ENCODE data around the gene PACS1.
"Not testable (repeated sequence)": the region's sequence is repeated elsewhere in the genome, so short reads cannot be mapped to it uniquely, and the experiment has no call there.

PACS1 gene

DNA sequence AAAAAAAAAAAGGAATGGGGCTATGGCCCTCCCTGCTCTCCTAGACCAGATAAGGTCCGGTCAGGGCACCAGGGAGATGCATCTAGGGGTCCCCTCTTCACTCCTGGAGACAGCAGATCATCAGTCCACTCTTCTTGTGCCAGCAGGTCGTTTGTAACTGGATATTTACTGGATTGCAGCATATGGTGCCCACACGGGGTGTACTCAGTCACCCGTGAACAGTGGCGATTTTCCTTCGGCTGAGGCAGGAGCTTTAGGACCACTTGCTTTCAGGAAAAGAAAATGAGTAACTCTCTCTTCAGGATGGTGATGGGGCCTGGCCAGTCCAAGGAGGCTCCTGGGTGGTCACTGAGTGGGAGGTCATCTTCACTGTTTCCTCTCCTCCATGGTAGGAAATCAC lies 160.1 kb downstream of the PACS1 start:
- DNase-seq, result no peak

DNA sequence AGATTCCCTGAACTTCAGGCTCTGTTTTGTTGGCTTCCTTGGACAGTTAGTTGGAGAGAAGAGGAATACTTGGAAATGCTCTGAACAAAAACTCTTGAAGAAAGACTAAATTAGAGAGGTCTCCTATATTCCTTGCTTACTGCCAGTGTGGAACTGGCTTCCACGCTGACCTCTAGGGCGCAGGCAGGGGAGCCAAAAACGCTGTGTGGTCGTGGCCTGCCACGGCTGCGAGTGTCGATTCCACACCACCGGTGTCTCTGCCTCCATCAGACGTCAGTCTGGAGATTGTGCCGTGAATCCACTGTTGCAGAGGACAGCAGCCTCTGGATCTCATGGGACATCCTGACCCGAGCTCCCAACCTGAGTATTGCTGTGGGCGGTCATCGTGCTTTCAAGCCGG lies 160.9 kb downstream of the PACS1 start:
- no peak for DNase-seq

DNA sequence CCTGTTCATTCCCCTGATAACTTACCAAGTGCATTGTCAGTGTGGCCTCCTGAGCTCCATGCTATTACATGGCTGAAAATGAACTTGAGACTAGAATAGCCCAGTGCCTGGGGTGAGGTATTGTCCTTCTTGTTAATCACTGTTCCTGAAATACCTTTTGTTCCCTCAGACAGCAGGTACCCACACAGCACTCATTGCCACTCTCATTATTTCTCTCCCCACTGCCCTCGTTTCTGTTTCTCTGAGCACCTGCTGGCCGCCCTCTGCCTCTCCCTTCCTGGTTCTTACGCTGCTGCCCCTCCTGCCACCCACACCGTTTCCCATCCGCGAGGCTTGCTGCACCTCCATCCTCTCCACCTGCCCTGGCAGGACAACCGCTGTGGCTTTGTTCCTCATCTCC lies 161.5 kb downstream of the PACS1 start:
- no peak for DNase-seq

DNA sequence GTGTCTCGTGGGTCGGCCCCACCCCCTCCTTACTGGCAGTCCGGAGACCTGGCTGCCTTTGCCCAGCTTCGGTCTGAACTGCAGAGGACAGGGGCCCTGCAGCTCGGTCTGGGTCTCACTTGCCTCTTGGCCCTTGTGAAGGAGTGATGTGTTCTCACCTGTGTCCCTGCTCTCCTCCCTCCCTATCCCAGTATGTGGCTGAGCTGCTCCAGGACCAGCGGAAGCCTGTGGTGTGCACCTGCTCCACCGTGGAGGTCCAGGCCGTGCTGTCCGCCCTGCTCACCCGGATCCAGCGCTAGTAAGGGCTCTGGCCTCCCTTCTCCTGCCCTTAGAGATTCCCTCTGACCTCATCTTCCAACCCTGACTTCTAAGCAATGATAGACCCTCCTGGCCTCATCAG lies 162.7 kb downstream of the PACS1 start:
- no peak for DNase-seq

DNA sequence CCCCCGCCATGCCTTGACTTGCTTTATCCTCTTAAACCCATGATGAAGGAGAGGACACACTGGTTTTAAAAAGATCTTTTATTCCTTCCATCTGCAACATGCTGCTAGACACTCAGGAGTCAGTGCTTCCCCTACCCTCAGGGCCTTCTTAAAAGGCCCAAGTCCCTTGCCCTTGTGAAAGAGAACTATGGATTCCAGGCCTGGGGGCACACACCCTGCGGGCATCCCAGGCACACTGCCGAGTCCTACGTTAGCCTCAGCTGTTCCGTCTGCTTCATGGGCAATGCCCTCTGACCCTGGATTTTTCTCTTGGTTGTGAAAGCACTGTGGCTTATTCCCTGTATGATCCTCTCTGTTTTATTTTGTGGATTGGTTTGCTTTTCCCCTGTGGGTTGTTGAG lies 163.2 kb downstream of the PACS1 start:
- no peak for DNase-seq

DNA sequence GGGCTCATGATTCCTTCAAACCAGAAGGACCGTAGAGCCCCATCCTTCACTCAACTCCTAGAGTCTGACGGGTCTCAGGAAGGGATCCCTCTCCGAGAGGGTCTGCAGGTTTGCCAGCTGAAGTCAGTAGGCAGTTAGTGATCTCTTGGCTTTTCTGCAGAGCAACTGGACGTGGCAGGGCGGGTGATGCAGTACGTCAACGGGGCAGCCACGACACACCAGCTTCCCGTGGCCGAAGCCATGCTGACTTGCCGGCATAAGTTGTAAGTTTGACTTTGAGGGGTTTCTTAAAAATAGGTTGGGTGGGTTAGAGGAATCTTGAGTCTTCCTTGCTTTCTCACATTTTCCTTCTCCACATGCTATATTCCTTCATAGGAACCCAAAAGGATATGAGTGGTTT lies 165.1 kb downstream of the PACS1 start:
- DNase-seq, result no peak

DNA sequence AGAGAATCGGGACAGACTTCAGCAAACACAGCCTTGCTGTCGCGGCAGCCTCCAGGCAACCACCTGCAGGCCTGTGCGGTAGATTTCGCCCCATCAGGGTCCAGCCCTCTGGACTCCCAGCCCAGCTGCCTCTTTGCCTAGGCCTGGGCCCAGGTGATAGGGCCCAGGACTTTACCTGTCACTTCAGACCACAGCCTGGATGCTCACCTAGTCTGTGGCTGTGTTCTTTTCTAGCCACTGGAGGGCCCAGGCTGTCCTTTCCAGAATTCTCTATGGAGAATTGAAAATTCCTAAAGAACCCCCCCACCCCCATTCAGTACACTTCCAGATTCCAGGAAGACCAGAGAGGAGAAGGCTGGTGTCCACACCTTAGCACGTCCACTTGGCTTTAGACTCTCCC lies 167.8 kb downstream of the PACS1 start:
- DNase-seq, result no peak

DNA sequence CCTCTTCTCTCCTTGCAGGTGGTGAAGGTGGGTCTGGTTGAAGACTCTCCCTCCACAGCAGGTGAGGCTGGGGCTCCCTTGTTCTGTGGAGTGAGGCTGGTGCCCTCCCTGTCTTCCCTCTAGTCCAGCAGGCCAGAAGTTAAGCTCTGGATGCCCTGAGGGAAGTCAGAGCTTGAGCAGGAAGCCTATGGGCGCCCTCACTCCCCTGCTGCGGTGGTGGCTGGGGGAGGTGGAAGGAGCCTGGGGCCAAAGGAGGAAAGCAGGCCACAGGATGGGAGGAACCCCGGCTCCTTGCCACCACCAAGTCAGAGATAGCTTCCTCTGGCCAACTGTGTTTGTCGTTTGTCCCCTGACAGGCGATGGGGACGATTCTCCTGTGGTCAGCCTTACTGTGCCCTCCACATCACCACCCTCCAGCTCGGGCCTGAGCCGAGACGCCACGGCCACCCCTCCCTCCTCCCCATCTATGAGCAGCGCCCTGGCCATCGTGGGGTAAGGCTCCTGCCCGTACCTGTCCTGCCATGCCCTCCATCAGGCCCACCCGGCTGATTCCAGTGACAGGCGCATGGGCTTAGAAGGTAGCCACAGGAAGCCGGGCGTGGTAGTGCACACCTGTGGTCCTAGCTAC lies 168.8 kb downstream of the PACS1 start:
- no peak for DNase-seq

DNA sequence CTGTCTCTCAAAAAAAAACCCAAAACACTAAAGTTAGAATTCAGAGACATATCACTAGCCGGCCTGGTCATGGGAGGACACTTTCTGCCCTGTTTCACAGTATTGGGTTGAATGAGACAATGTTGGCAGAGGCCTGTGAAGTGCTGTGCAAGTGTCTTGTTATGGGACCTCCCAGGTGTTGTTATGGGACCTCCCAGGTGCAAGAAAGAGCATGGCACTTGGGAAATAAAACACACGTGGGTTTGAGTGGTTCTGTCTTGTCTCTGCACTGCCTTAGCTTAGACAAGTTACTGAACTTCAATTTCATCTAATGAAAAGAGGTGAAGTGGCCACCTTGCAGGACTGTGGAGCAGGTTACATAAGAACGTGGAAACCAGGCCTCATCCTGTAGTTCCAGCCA lies 169.4 kb downstream of the PACS1 start:
- no peak for DNase-seq

DNA sequence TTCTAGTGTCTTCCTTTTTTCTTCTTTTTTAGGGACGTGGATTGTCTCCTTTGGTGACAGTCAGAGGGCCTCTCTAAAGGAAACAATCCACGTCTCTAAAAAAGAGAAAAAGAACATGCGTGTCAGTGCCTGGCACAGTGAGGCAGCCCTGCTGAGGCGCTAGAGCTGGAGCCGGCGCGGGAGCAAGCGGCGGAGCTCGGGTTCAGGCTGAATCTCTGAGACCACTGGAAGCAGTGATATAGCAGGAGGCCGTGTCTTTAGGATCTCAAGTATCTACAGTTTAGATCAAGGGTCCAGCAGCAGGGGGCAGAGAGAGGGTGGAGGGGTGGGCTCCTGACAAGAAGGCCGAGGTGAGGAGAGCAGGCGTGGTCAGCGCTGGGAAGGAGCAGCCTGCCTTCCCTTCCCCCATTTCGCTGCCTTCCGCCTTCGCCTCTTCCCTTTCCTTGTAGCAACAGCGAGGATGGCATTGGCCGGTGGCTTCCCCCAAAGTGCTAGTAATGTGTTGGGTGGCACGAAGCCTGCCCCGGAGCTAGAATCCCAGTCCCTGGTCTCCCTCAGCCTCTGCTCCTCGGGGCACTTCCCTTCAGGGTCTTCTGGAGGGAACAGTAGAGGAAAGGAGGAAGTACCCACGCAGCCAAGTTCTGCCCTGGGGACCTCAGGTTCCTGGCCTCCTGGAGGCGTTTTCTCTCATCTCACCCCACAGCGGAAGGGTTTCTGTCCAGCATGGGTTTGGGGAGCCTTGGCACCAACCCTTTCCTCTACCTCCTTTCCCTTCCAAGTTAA lies 170.1 kb downstream of the PACS1 start:
- DNase-seq, result no peak

DNA sequence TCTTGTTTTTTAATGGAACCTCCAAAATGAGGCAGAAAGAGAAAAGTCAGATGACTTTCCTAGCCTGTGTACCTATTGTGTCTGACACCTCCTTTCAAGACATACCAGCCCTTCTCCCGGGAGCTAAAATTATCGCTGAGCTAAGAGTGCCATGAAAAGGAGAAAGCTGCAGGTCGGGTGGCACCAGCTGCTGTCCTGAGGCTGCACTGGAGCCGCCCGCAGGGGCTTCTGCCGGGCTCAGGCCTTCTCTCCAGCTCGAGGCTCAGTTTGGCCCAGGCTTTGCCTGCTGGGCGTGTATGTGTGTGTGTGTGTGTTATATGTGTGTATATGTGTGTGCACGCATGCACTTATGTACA lies 170.7 kb downstream of the PACS1 start:
- no peak for DNase-seq

DNA sequence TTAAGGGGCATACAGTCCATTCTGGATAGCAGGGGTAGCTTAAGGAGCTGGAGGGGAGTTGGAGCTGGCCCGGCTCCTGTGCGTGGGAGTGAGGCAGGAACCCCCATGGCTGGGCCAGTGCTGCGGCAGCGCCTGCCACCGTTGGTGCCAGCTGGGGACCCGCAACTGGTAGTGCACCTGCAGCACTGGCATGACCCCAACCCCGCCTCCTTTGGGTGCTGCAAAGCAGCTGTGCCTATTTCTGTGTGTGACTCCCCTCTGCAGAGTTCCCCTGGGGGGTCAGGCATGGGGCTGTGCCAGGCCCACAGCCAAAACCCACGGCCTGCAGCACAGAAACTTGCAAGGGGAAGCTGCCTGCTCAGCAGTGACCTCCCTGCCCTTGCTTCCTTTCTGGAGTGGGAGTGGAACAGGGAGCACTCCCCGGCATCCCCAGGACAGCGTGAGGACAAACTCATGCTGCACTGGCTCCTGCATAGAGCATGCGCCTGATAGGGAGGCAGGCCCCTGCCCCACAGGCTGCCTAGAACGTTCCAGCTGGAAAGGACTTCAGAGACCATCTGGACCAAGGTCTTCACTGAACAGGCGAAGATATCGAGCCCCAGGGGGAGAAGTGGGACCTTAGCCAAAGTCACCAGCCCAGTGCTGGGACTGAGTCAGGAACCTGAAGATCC lies 172.2 kb downstream of the PACS1 start:
- DNase-seq, result no peak

DNA sequence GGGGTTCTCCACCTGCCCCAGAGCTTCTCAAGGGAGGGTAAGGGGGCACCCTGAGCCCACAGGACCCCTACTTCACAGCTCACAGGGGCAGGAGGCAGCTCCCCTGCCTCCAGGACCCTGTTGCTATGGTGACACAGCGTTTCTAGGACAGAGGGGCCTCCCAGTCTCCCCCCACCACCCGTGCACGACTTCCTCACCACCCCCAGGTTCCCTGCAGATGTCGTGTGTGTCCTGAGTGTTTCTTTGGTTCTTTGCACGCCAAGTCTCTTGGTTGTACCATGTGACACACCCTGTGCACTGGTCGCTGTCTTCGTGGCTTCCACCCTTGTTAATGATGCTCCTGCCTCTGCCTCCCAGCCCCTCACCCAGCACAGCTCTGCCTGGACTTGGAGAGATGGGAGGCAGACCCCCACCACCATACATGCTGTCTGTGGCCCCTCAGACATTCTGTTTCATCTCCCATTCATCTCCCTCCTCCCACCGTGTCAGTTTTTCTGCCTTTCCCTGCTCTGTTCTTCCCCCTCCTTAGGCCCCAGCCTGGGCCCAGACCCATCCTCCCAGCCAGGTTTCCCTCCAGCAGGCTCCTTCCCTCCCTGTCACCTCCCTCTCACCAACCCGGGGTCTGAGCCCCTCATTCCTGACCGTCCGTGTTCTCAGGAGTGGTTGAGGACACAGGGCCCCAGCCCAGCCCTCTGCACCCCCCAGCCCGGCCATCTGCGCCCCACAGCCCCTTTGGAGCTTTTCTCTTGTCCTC lies 173.9 kb downstream of the PACS1 start:
- DNase-seq, result no peak

DNA sequence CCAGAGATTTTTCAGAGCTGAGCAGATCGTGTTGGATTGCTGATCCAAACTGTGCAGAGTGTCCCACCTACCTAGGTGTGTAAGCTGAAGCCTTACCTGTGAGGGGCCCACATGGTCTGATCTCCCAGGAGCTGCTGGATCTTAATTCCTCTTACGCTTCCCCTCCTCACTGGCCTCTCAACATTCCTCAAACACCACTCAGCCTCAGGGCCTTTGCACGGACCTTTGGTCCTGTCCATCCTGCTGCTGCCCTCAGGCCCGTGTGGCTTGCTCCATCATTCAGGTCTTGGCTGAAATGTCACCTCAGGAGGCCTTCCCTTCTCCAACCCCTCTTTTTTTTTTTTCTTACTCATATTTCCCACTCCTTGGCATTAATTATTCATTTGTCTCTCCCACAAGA lies 177.2 kb downstream of the PACS1 start:
- no peak for DNase-seq

DNA sequence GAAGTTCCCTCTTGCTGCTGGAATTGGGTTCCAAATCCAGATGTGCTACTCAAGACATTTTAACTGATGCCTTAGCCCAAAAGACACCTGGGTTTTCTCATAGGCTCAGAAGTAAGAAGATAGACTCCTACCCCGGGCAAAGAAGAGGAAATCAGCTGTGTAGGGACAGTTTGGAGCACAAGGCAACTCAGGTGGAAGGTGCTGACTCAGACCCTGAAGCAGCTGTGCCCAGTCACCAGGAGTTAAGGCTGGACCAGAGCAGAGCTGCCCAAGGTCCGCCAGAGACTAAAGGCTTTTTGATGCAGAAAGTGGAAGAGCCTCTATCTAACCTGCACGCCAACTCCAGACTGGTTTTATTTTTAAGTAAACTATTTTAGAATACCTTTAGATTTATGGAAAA lies 177.7 kb downstream of the PACS1 start:
- no peak for DNase-seq

DNA sequence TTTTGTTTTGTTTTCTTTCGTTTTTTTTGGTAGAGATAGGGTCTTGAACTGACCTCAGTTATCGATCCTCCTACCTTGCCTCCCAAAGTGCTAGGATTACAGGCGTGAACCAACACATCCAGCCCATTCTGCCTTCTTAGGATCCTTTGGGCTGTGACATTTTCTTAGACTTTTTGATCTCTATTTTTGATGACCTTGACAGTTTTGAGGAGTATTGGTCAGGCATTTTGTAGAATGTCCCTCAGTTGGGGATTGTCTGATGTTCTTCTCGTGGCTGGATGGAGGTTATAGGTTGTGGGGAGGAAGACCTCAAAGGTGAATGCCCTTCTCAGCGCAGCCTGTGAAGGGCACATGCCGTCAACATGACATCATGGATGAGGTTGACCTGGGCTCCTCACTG lies 178.8 kb downstream of the PACS1 start:
- no peak for DNase-seq

DNA sequence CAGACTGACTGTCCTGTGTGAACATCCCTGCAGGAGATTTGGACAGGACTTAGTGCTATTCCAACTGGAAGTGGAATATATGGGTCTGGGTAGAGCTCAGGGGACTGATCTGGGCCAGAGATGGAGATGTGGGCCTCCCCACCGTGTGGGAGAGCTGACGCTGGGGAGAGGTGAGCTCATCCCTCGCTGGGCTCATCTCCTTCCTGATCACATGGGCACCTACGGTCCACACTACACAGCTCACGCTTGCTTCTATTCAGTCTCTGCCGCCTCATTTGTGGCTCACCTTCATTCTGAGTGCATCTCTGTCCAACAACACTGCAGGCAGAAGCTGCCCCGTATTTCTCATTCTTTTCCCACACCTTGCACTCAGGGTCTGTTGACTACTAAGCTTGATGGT lies 181.7 kb downstream of the PACS1 start:
- DNase-seq, result no peak

DNA sequence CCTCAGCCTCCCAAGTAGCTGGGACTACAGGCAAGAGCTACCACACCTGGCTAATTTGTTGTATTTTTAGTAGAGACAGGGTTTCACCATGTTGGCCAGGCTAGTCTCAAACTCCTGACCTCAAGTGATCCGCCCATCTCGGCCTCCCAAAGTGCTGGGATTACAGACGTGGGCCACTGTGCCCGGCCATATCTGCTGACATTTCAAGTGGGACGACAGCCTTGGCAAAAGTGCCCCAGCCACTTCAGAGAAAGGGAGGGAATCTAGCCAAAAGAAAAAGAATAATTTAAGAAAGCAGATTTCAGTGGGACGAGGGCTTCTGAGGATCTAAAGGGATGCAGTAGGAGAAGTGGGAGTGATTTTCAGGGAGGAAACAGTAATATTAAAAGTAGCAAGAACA lies 183.0 kb downstream of the PACS1 start:
- DNase-seq, result not testable (repeated sequence)

DNA sequence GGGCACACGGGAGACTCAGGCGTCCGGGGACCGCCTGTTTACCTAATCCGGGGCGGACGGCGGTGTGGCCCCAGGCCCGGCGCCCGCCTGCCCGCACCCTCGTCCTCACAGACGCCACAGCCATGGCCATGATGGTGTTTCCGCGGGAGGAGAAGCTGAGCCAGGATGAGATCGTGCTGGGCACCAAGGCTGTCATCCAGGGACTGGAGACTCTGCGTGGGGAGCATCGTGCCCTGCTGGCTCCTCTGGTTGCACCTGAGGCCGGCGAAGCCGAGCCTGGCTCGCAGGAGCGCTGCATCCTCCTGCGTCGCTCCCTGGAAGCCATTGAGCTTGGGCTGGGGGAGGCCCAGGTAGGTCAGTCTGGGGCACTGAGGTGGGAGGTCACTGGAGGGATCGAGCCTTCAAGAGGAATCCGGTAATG lies 188.4 kb downstream of the PACS1 start:
- DNase-seq, result no peak

DNA sequence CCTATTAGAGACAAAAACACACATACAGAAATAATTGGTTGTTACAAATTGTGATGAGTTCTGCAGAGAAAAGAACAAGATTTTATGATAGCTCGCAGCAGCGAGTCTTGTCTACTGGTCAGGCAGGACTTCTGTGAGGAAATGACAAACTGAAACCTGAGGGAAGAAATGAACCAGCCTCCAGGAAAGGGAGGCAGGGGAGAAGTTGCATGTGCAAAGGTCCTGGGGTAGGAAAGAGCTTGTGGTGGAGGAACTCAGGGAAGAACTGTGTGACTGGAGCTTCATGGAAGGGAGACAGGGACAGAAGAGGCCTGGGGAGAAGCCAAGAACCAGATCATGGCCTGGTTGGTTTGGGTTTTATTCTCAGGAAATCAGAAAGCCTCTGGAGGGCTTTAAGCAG lies 189.2 kb downstream of the PACS1 start:
- DNase-seq, result no peak

DNA sequence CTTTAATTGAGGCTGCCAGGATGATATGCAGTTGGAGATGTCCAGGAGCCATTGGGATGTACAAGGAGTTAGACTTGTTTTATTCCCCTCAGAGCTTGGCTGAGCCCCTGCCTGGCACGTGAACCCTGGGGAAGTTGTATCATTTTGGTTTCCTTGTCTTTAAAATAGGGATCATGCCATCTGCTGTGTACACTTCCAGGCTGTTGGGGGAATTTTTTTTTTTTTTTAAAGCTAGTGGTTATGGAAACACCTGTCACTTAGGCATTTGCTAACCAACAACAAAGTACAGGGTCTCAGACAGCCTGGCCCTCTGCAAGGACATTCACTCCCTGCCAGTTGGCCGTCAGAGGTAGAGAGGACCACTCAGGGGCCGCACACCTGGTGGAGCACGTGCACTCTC lies 189.9 kb downstream of the PACS1 start:
- DNase-seq, result peak; percentile 93

DNA sequence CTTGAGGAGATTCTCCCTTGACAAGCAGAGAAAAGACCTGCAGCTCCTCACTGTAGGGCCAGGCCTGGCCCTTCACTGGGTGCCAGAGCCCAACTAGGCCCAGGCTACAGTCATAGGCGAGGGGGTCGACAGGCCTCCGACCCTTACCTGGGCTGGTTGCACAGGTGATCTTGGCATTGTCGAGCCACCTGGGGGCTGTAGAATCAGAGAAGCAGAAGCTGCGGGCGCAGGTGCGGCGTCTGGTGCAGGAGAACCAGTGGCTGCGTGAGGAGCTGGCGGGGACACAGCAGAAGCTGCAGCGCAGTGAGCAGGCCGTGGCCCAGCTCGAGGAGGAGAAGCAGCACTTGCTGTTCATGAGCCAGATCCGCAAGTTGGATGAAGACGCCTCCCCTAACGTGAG lies 191.5 kb downstream of the PACS1 start:
- no peak for DNase-seq

DNA sequence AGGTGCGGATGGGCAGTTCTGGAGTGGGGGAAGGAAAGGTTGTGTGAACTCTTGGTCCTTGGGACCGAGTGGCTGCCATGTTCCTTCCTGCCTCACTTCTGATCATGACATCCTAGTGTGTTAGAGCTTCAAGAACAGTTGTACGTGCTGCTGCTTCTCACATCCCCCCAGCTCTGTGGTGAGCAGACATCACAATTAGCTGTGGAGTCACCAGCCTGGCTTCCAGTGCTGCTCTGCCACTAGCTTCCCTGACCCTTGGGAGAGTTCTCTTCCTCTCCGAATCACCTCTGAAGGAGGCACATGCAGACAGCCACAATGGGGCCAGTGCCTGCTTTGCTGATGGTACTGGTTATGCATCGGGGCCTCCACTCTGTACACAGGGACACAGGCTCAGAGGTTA lies 192.1 kb downstream of the PACS1 start:
- DNase-seq, result no peak

DNA sequence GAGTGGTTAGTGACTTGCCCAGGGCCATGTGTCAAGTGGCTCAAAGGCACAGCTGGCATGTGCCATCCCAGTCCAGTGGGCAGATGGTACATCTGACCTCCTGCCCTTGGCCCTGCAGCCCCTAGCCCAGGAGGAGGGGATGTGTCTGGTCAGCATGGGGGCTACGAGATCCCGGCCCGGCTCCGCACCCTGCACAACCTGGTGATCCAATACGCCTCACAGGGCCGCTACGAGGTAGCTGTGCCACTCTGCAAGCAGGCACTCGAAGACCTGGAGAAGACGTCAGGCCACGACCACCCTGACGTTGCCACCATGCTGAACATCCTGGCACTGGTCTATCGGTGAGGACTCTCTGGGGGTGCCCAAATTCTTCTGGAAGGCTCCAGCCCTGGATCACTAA lies 192.6 kb downstream of the PACS1 start:
- no peak for DNase-seq

Measured in NCI-H2171 treated with DMSO at 0.1 percent for 48 hours (cell line).